MCF 10A (cell line): ENCODE data around the gene C9orf152. TPM values are rescaled to one million over a fixed set of nuclear protein-coding genes. Genes with fewer than 3 reads are reported as not detected.

ENCODE experiments used
- BruUV-seq: library from RNA; stranded (reverse); fragments of 400-500 nt; replicated peaks from 2 replicates; lab custom pipeline; 2021; lab: Mats Ljungman, UMichigan
- CTCF ChIA-PET: fragments of 300-600 bp; sonication (Branson Sonifier 250); formaldehyde crosslinking; extraction: SDS; loops from one replicate; lab custom pipeline; 2021; ENCODE audit warnings: antibody characterized with exemption, inconsistent platforms; lab: Yijun Ruan, JAX
- POLR2A ChIA-PET: fragments of 300-600, 350-650 bp; sonication (Branson Sonifier 250); formaldehyde crosslinking; extraction: SDS; loops from one replicate; lab custom pipeline; 2020; ENCODE audit warnings: antibody characterized with exemption, inconsistent platforms; lab: Yijun Ruan, JAX
- DNase-seq: peaks from one replicate; pipeline ENCODE4 v3.0.0-alpha.2; 2018; ENCODE audit not compliant: unreplicated experiment
- H3K27ac Mint-ChIP-seq: one replicate; pipeline ENCODE4 v1.8.0; 2022; ENCODE audit warnings: mild to moderate bottlenecking, low read depth, mixed read lengths; ENCODE audit not compliant: unreplicated experiment
- H3K27me3 Mint-ChIP-seq: one replicate; pipeline ENCODE4 v1.8.0; 2022; ENCODE audit warnings: mixed read lengths; ENCODE audit not compliant: insufficient read depth, unreplicated experiment
- H3K36me3 Mint-ChIP-seq: one replicate; pipeline ENCODE4 v1.8.0; 2022; ENCODE audit warnings: mild to moderate bottlenecking, moderate library complexity, mixed read lengths; ENCODE audit not compliant: insufficient read depth, unreplicated experiment
- H3K4me1 Mint-ChIP-seq: one replicate; pipeline ENCODE4 v1.8.0; 2022; ENCODE audit warnings: mixed read lengths; ENCODE audit not compliant: insufficient read depth, unreplicated experiment
- H3K4me3 Mint-ChIP-seq: one replicate; pipeline ENCODE4 v1.8.0; 2022; ENCODE audit warnings: mild to moderate bottlenecking, moderate library complexity, mixed read lengths; ENCODE audit not compliant: unreplicated experiment
- H3K9me3 Mint-ChIP-seq: one replicate; pipeline ENCODE4 v1.8.0; 2022; ENCODE audit warnings: mixed read lengths; ENCODE audit not compliant: unreplicated experiment
- intact Hi-C: fragments of 100-400 bp; cut with micrococcal nuclease; formaldehyde crosslinking; loops from 2 replicates; pipeline ENCODE4 v1.14.1; 2022
- total RNA-seq: library from RNA; stranded (reverse); gene quantifications from 2 replicates; pipeline ENCODE4 v1.2.3, GENCODE V29; 2022
- TF ChIP-seq, protein P1 (sequence below): fragments of 200-600 bp; IDR thresholded peaks from one replicate; pipeline ENCODE4 v1.8.0; 2022; ENCODE audit warnings: antibody characterized with exemption, mild to moderate bottlenecking; ENCODE audit not compliant: unreplicated experiment

C9orf152 gene
- total RNA-seq, 1 experiment from 2014 or later: not detected

DNA sequence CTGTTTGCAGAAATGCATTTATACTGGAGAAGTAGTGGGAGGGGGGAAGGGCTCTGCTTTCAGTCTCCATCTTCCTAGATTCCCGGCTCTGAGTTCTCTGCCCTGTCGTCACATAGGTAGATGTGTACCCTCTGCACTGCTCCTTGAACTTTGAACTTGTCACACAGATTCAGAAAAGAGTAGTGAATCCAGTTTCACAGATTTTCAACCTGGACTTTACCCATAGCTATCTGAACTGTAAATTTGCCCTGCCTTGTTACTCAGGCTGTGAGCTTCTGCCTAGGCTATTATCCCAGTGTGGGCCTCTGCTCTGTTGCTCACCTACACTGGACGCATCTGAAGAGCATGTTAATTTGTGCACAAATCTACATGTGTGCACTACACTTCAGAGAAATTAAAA lies 12.8 kb upstream of the C9orf152 start:
- ChIA-PET POLR2A (no interaction called here), CTCF (interaction anchor here (0.6 to 11.9 kb wide), 2 partner anchors 37 to 363 kb away, joined by 3 to 276 read pairs; no protein-coding TSS in a partner anchor)
- no peaks in the 10 kb centered on the region for H3K9me3 Mint-ChIP-seq
- H3K27ac Mint-ChIP-seq: peak overlapping the region; percentile 4
- no peaks in the 10 kb centered on the region for H3K4me1 Mint-ChIP-seq
- no peaks in the 10 kb centered on the region for H3K36me3 Mint-ChIP-seq
- no peaks in the 10 kb centered on the region for H3K27me3 Mint-ChIP-seq
- H3K4me3 Mint-ChIP-seq: no peak overlapping the region
- intact Hi-C loops: no loop called here
- BruUV-seq: no TSS peak
- no peak for DNase-seq
- TF ChIP-seq, protein P1, sequence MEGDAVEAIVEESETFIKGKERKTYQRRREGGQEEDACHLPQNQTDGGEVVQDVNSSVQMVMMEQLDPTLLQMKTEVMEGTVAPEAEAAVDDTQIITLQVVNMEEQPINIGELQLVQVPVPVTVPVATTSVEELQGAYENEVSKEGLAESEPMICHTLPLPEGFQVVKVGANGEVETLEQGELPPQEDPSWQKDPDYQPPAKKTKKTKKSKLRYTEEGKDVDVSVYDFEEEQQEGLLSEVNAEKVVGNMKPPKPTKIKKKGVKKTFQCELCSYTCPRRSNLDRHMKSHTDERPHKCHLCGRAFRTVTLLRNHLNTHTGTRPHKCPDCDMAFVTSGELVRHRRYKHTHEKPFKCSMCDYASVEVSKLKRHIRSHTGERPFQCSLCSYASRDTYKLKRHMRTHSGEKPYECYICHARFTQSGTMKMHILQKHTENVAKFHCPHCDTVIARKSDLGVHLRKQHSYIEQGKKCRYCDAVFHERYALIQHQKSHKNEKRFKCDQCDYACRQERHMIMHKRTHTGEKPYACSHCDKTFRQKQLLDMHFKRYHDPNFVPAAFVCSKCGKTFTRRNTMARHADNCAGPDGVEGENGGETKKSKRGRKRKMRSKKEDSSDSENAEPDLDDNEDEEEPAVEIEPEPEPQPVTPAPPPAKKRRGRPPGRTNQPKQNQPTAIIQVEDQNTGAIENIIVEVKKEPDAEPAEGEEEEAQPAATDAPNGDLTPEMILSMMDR: no peak

GRCh38 chr9:110217656-110218099 lies 9.7 kb upstream of the C9orf152 start:
- no peaks in the 10 kb centered on the region for H3K9me3 Mint-ChIP-seq
- peaks cover 11% of the 10 kb centered on the region for H3K4me1 Mint-ChIP-seq
- H3K4me3 Mint-ChIP-seq: no peak overlapping the region
- no TSS peak for BruUV-seq
- intact Hi-C loops: loop anchor here (1.0 to 10.0 kb wide), 3 partner anchors 34 to 643 kb away; no protein-coding TSS in a partner anchor
- no peaks in the 10 kb centered on the region for H3K27me3 Mint-ChIP-seq
- TF ChIP-seq, protein P1: peak; percentile 47
- H3K27ac Mint-ChIP-seq: no peak overlapping the region
- POLR2A ChIA-PET: interaction anchor here (0.8 to 2.8 kb wide), 3 partner anchors 32 to 37 kb away, joined by 3 to 14 read pairs (median 5); no protein-coding TSS in a partner anchor
- H3K36me3 Mint-ChIP-seq: no peaks in the 10 kb centered on the region
- peak; percentile 50 for DNase-seq
- CTCF ChIA-PET: interaction anchor here (0.6 to 11.9 kb wide), 16 partner anchors 9 to 537 kb away, joined by 3 to 276 read pairs (median 4); no protein-coding TSS in a partner anchor

GRCh38 chr9:110214586-110215355 lies 6.8 kb upstream of the C9orf152 start:
- BruUV-seq: no TSS peak
- CTCF ChIA-PET: interaction anchor here (0.7 to 11.9 kb wide), 7 partner anchors 18 to 408 kb away, joined by 3 to 276 read pairs (median 4); no protein-coding TSS in a partner anchor
- Mint-ChIP-seq H3K9me3 (no peaks in the 10 kb centered on the region), H3K4me1 (peaks cover 11% of the 10 kb centered on the region), H3K27ac (peak overlapping the region; percentile 69), H3K4me3 (no peak overlapping the region), H3K27me3 (no peaks in the 10 kb centered on the region), H3K36me3 (no peaks in the 10 kb centered on the region)
- TF ChIP-seq, protein P1: no peak
- intact Hi-C loops: loop anchor here (10.0 kb wide), 1 partner anchor 640 kb away; no protein-coding TSS in a partner anchor
- peak; percentile 21 for DNase-seq
- POLR2A ChIA-PET: interaction anchor here (0.9 to 2.6 kb wide), 7 partner anchors 12 to 45 kb away, joined by 3 to 10 read pairs (median 4); partner anchors contain the start of gene TXN

DNA sequence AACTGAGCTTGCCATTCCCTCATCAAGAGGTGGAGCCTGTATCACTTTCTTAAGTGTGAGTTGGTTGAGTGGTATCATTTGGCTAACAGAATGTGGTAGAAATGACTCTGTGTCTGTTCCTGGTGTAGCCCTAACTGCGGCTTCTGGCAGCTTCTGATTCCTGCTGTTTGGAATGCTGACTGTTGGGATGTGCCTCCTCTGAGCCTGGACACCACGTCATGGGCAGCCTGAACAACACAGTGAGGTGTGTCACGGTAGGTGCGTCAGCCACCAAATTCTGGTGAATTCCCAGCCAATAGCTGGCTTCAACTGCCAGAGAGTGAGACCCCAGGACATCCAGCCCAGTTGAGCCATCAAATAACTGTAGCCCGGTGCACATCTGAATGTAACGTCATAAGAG lies 6.1 kb upstream of the C9orf152 start:
- ChIA-PET POLR2A (interaction anchor here (0.9 to 2.6 kb wide), 7 partner anchors 11 to 44 kb away, joined by 3 to 10 read pairs (median 4); partner anchors contain the start of gene TXN), CTCF (interaction anchor here (0.5 to 11.9 kb wide), 7 partner anchors 17 to 409 kb away, joined by 3 to 276 read pairs (median 4); no protein-coding TSS in a partner anchor)
- BruUV-seq: no TSS peak
- TF ChIP-seq, protein P1: no peak
- Mint-ChIP-seq H3K9me3 (no peaks in the 10 kb centered on the region), H3K36me3 (no peaks in the 10 kb centered on the region), H3K27ac (peak overlapping the region; percentile 69), H3K4me1 (peaks cover 11% of the 10 kb centered on the region), H3K4me3 (no peak overlapping the region), H3K27me3 (no peaks in the 10 kb centered on the region)
- intact Hi-C loops: loop anchor here (10.0 kb wide), 1 partner anchor 639 kb away; no protein-coding TSS in a partner anchor
- DNase-seq: peak; percentile 49
